Ascending aorta (tissue), 2 donors: ENCODE results near the gene STEAP1B. TPM values are rescaled to one million over a fixed set of nuclear protein-coding genes. Genes with fewer than 3 reads are reported as not detected.
A peak's percentile ranks its signal among the peaks of the same experiment; 100 is the strongest.
"Not testable (repeated sequence)": the region's sequence is repeated elsewhere in the genome, so short reads cannot be mapped to it uniquely, and the experiment has no call there.

ENCODE experiments used
- DNase-seq, 2 donors: peaks; one replicate each; pipeline ENCODE4 v3.0.0-alpha.2; 2019; ENCODE audit warnings: low spot score in 2 of 2
- H3K27ac ChIP-seq, 2 donors: fragments of 200-600 bp; sonication (generic); one replicate each; pipeline ENCODE4 v1.5.1; 2016 to 2017; ENCODE audit warnings: mild to moderate bottlenecking in 1 of 2
- H3K27me3 ChIP-seq: fragments of 200-600 bp; sonication (generic); one replicate; pipeline ENCODE4 v1.5.1; 2017
- H3K36me3 ChIP-seq, 2 donors: fragments of 200-600 bp; sonication (generic); one replicate each; pipeline ENCODE4 v1.5.1; 2016
- H3K4me1 ChIP-seq, 2 donors: fragments of 200-600 bp; sonication (generic); one replicate each; pipeline ENCODE4 v1.5.1; 2016 to 2017; ENCODE audit warnings: mild to moderate bottlenecking in 1 of 2
- H3K4me3 ChIP-seq, 2 donors: fragments of 200-600 bp; sonication (generic); one replicate each; pipeline ENCODE4 v1.5.1; 2016 to 2017; ENCODE audit warnings: mild to moderate bottlenecking in 1 of 2
- H3K9me3 ChIP-seq, 2 donors: fragments of 200-600 bp; sonication (generic); one replicate each; pipeline ENCODE4 v1.5.1; 2016
- intact Hi-C: fragments of 100-400 bp; cut with DNase I; formaldehyde crosslinking; loops from one replicate; pipeline ENCODE4 v1.15.1; 2023
- total RNA-seq: library from RNA; depleted of rRNA; stranded (reverse); fragments of >200 nt; gene quantifications from one replicate; pipeline ENCODE4 v1.1.0, GENCODE V29; 2016
- TF ChIP-seq, protein P1 (sequence below), 3 experiments: fragments of 200-600 bp in 2 of 3; fragments of 450-650 bp in 1 of 3; sonication (generic) in 2 of 3; IDR thresholded peaks; one replicate each; pipeline ENCODE4 v1.5.1; 2016 to 2019; ENCODE audit warnings: antibody characterized with exemption in 3 of 3, mild to moderate bottlenecking in 1 of 3, moderate library complexity in 1 of 3

Gene STEAP1B
- not detected for total RNA-seq

DNA sequence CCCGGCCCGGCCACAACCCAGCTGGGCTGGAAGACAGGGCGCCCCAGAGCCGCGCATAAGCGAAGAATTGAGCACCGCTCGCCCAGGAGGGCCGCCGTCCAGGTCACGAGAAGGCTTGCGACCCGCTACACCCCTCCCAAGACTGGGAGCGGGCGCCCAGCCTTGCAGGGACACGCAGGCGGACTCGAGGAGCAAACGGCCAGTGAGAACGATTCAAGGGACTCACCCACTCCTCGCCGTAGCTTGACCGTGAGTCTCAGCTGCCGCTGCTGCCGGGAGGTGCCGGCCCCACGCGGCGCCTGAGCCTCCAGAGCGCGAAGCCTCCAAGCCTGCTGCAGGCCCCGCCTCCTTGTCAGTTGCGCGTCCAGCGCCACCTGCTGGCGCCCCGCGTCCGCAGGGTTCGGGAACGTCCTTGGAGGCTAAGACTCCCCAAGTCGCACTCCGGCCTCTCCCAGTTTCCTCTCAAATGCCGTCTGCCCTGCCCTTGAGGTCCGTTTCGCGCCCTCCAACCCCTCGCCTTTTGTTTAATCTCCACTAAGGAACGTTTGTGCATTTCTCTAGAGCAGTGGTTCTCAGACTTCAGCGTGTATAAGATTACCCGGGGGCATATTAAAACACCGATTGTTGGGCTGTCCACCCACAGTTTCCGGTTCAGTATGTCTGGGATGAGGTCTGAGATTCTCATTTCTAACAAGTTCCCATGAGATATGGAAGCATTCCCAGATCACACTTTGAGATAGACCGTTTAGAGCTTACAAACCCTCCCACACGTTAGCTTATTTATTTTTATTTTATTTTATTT, at the start of gene STEAP1B:
TSS of gene STEAP1B (minus strand) at position 301 of the 802 bp plus-strand sequence. CDS start 5,333 bp downstream, outside the sequence.
- intact Hi-C loops, H3K36me3 ChIP-seq, H3K9me3 ChIP-seq, H3K27me3 ChIP-seq, H3K4me1 ChIP-seq, H3K27ac ChIP-seq: not testable (repeated sequence)
- TF ChIP-seq, protein P1, sequence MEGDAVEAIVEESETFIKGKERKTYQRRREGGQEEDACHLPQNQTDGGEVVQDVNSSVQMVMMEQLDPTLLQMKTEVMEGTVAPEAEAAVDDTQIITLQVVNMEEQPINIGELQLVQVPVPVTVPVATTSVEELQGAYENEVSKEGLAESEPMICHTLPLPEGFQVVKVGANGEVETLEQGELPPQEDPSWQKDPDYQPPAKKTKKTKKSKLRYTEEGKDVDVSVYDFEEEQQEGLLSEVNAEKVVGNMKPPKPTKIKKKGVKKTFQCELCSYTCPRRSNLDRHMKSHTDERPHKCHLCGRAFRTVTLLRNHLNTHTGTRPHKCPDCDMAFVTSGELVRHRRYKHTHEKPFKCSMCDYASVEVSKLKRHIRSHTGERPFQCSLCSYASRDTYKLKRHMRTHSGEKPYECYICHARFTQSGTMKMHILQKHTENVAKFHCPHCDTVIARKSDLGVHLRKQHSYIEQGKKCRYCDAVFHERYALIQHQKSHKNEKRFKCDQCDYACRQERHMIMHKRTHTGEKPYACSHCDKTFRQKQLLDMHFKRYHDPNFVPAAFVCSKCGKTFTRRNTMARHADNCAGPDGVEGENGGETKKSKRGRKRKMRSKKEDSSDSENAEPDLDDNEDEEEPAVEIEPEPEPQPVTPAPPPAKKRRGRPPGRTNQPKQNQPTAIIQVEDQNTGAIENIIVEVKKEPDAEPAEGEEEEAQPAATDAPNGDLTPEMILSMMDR (IDR thresholded peaks at IDR 0.05) = peak; percentile 30 to 90 (median 81)
- H3K4me3 ChIP-seq = peak within 1 kb of the TSS; percentile 41 to 53
- peak in 1 of 2 donors; percentile 93 for DNase-seq

DNA sequence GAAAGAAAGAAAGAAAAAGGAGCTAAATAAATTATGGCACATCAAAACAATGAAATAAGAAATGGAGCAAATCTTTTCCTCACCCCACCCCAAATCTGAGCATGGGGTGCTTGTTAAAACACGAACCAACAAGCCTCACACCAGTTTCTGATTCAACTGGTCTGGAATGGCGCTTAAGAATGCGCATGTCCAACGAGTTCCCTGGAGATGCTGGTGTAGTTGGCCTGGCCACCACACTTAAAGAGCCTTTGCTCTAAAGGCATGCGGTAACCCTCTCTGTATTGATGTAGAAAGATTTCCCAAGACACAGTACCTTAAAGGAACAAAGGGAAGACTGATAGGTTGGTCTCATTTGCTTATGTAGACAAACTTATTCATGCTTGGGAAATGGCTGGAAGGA, 49.1 kb upstream of the STEAP1B start:
- no peaks in the 10 kb centered on the region for H3K27me3 ChIP-seq
- intact Hi-C loops = no loop called here
- H3K27ac ChIP-seq = no peak overlapping the region
- no peak overlapping the region for H3K4me3 ChIP-seq
- TF ChIP-seq, protein P1 (IDR thresholded peaks at IDR 0.05) = no peak
- H3K9me3 ChIP-seq = no peaks in the 10 kb centered on the region
- H3K36me3 ChIP-seq = no peaks in the 10 kb centered on the region
- peaks cover 5 to 10% of the 10 kb centered on the region in 2 donors for H3K4me1 ChIP-seq
- DNase-seq = no peak

DNA sequence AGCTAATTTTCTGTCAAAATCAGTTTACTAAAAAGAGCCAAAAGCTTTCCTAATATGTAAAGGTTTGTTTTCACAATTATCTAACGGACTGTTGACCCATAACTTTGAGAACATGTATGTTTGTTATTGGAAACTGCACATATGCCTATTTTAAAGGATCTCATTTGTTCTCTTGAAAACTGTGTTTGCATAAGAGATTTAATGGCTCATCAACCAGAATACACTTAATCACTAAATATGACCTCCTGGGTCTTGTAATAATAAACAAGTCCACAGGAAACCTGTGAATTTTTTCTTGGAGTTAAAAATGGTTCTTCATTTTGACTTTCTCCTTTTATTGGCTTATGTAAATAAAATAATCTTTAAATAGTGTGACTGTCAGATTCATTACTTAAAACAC, 48.3 kb upstream of the STEAP1B start:
- peaks cover 5 to 10% of the 10 kb centered on the region in 2 donors for H3K4me1 ChIP-seq
- no peaks in the 10 kb centered on the region for H3K27me3 ChIP-seq
- H3K9me3 ChIP-seq = no peaks in the 10 kb centered on the region
- DNase-seq = no peak
- TF ChIP-seq, protein P1 (IDR thresholded peaks at IDR 0.05) = no peak
- intact Hi-C loops = no loop called here
- no peaks in the 10 kb centered on the region for H3K36me3 ChIP-seq
- H3K27ac ChIP-seq = no peak overlapping the region
- no peak overlapping the region for H3K4me3 ChIP-seq

DNA sequence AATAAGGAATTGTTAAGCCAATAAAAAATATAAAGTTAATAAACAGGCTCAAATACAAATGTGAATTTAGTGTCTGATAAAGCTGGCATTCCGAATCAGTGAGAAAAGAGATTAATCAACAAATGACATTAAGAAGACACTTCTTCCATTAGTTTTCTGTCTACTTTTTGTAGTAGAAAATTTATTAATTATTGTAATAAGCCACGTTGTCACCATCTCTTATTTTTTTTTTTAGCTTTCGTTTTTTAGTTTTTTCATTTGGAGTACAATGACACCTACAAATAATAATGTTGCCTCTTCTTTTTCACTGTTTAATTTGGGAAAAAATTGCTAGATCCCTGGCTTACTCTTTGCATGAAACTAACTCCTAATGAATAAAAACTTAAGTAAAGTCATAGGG, 46.8 kb upstream of the STEAP1B start:
- Histone ChIP-seq H3K27ac (no peak overlapping the region), H3K27me3 (no peaks in the 10 kb centered on the region), H3K4me1 (peaks cover 5 to 10% of the 10 kb centered on the region in 2 donors), H3K4me3 (no peak overlapping the region), H3K36me3 (no peaks in the 10 kb centered on the region), H3K9me3 (no peaks in the 10 kb centered on the region)
- DNase-seq = no peak
- TF ChIP-seq, protein P1 (IDR thresholded peaks at IDR 0.05) = no peak
- intact Hi-C loops = no loop called here

DNA sequence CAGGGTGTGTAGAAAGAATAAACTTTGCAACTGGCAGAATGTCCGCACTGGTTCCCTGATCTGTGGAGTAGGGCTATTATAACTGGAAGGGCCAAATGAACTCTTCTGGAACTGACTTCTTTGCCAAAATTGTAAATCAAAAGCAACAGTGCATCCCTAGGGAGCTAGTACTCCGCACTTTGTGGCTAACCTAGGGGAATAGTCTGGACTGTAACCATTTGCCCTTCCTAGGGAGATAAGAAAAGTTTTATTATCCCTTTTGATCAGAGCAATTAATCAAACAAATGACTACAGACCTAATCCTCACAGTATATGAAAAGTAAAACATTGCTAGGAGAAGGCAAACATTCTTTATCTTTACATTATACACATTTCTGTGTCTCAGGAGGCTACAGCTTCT, 45.5 kb upstream of the STEAP1B start:
- Histone ChIP-seq H3K9me3 (no peaks in the 10 kb centered on the region), H3K36me3 (no peaks in the 10 kb centered on the region), H3K4me1 (peaks cover 5 to 10% of the 10 kb centered on the region in 2 donors), H3K4me3 (no peak overlapping the region), H3K27me3 (no peaks in the 10 kb centered on the region), H3K27ac (no peak overlapping the region)
- intact Hi-C loops = no loop called here
- TF ChIP-seq, protein P1 (IDR thresholded peaks at IDR 0.05) = no peak
- no peak for DNase-seq
